Testis (tissue), 3 donors: ENCODE results near the gene SYTL4. TPM values are rescaled to one million over a fixed set of nuclear protein-coding genes. Genes with fewer than 3 reads are reported as not detected.

Source experiments
- DNase-seq: peaks from one replicate; pipeline ENCODE4 v3.0.0-alpha.2; 2019
- H3K27ac ChIP-seq, 2 donors: fragments of 200-600 bp; sonication (generic); one replicate each; pipeline ENCODE4 v1.5.1; 2019
- H3K27me3 ChIP-seq: fragments of 200-600 bp; sonication (generic); one replicate; pipeline ENCODE4 v1.5.1; 2019
- H3K36me3 ChIP-seq: fragments of 200-600 bp; sonication (generic); one replicate; pipeline ENCODE4 v1.5.1; 2017; ENCODE audit warnings: low read depth; ENCODE audit errors: missing control alignments
- H3K4me1 ChIP-seq: fragments of 200-600 bp; sonication (generic); one replicate; pipeline ENCODE4 v1.5.1; 2019
- H3K4me3 ChIP-seq, 2 donors: fragments of 200-600 bp; sonication (generic); one replicate each; pipeline ENCODE4 v1.5.1; 2017 to 2019
- H3K9me3 ChIP-seq: fragments of 200-600 bp; sonication (generic); one replicate; pipeline ENCODE4 v1.5.1; 2017
- CTCF ChIP-seq, 3 experiments: fragments of 450-650 bp in 2 of 3; fragments of 200-600 bp in 1 of 3; sonication (generic) in 1 of 3; IDR thresholded peaks; one replicate each; pipeline ENCODE4 v1.5.1; 2016 to 2019; ENCODE audit warnings: antibody characterized with exemption in 3 of 3, mild to moderate bottlenecking in 2 of 3, moderate library complexity in 1 of 3
- POLR2A ChIP-seq: fragments of 450-650 bp; IDR thresholded peaks from one replicate; pipeline ENCODE4 v1.6.1; 2017; ENCODE audit warnings: antibody characterized with exemption, mild to moderate bottlenecking, moderate library complexity
- WGBS, 2 donors: methylation state at CpG; one replicate each; pipeline ENCODE4 v1.1.5; 2018; 5-methylcytosine and 5-hydroxymethylcytosine counted together
- intact Hi-C: fragments of 100-400 bp; cut with DNase I; formaldehyde crosslinking; loops from one replicate; pipeline ENCODE4 v1.15.1; 2023; ENCODE audit warnings: low total_unique reads
- polyA plus RNA-seq: library from polyadenylated mRNA; stranded (reverse); fragments of 350-450 nt; fragmentation: Illumina TruSeq; extraction: RNeasy Lipid Tissue Mini Kit (QIAGEN cat#74804); gene quantifications from one replicate; pipeline ENCODE4 v1.2.3, GENCODE V29; 2014; ENCODE audit warnings: low read depth, low replicate concordance; ENCODE audit not compliant: insufficient read depth
- total RNA-seq, 2 donors: library from RNA; depleted of rRNA; stranded (reverse); fragments of >200 nt; gene quantifications; one replicate each; pipeline ENCODE4 v1.2.3, GENCODE V29; 2016

SYTL4 gene
- total and polyA plus RNA-seq, 3 donors from 2014 or later = 26.3 to 64.7 (median 51.4) TPM

GRCh38 chrX:100704581-100705203 is 27.2 kb downstream of the SYTL4 start:
- intact Hi-C loops = no loop called here
- H3K27ac ChIP-seq = no peak overlapping the region
- no peak for DNase-seq
- H3K9me3 ChIP-seq = no peaks in the 10 kb centered on the region
- TF ChIP-seq POLR2A (no peak), CTCF (IDR thresholded peaks at IDR 0.05) (no peak)
- WGBS, 2 donors = 51 to 61% methylated on average over 3 of the region's 3 CpGs
- H3K4me3 ChIP-seq = no peak overlapping the region
- H3K36me3 ChIP-seq = no peaks in the 10 kb centered on the region
- no peaks in the 10 kb centered on the region for H3K4me1 ChIP-seq
- no peaks in the 10 kb centered on the region for H3K27me3 ChIP-seq

- no peaks in the 10 kb centered on the region for H3K27me3 ChIP-seq
- no peak for TF ChIP-seq POLR2A
- no peak for TF ChIP-seq CTCF (IDR thresholded peaks at IDR 0.05)
- H3K4me1 ChIP-seq = no peaks in the 10 kb centered on the region
- H3K27ac ChIP-seq = no peak overlapping the region
- no peaks in the 10 kb centered on the region for H3K9me3 ChIP-seq
- WGBS, 2 donors = 92 to 100% methylated on average over 1 of the region's 1 CpG
- no peak overlapping the region for H3K4me3 ChIP-seq
- DNase-seq = no peak
- no peaks in the 10 kb centered on the region for H3K36me3 ChIP-seq
- intact Hi-C loops = no loop called here
These were observed 31.1 kb downstream of the SYTL4 start for GRCh38 chrX:100700809-100701208.

- no peak for DNase-seq
- intact Hi-C loops = no loop called here
- Histone ChIP-seq H3K4me3 (no peak overlapping the region), H3K9me3 (no peaks in the 10 kb centered on the region), H3K4me1 (no peaks in the 10 kb centered on the region), H3K27me3 (no peaks in the 10 kb centered on the region), H3K36me3 (no peaks in the 10 kb centered on the region), H3K27ac (no peak overlapping the region)
- TF ChIP-seq CTCF (IDR thresholded peaks at IDR 0.05) = no peak
- TF ChIP-seq POLR2A = no peak
These were observed 33.4 kb downstream of the SYTL4 start for GRCh38 chrX:100698551-100698950.

- Histone ChIP-seq H3K4me3 (no peak overlapping the region), H3K27ac (no peak overlapping the region), H3K36me3 (no peaks in the 10 kb centered on the region), H3K27me3 (no peaks in the 10 kb centered on the region), H3K9me3 (no peaks in the 10 kb centered on the region), H3K4me1 (no peaks in the 10 kb centered on the region)
- TF ChIP-seq CTCF (IDR thresholded peaks at IDR 0.05) = no peak
- no peak for TF ChIP-seq POLR2A
- WGBS, 2 donors = 74 to 88% methylated on average over 3 of the region's 3 CpGs
- intact Hi-C loops = no loop called here
- no peak for DNase-seq
These were observed 35.1 kb downstream of the SYTL4 start for GRCh38 chrX:100696699-100697351.

GRCh38 chrX:100695991-100696390 is 35.9 kb downstream of the SYTL4 start:
- intact Hi-C loops = no loop called here
- TF ChIP-seq CTCF (IDR thresholded peaks at IDR 0.05) (no peak), POLR2A (no peak)
- DNase-seq = no peak
- Histone ChIP-seq H3K9me3 (no peaks in the 10 kb centered on the region), H3K4me1 (no peaks in the 10 kb centered on the region), H3K27me3 (no peaks in the 10 kb centered on the region), H3K27ac (no peak overlapping the region), H3K4me3 (no peak overlapping the region), H3K36me3 (no peaks in the 10 kb centered on the region)
- 92 to 93% methylated on average over 4 of the region's 4 CpGs for WGBS, 2 donors
